ENCODE measurements around the gene MYOC. TPM values are rescaled to one million over a fixed set of nuclear protein-coding genes. Genes with fewer than 3 reads are reported as not detected.

The MYOC gene
- total RNA-seq, 1 donor from 2014 or later = not detected

- Histone ChIP-seq H3K79me2 (ENCODE audit: insufficient read depth, low read length) (peaks cover 4% of the 10 kb centered on the region), H3K27me3 (ENCODE audit: insufficient read depth, low read length) (no peaks in the 10 kb centered on the region), H3K4me3 (ENCODE audit: insufficient read depth, low read depth, low read length) (no peak overlapping the region), H4K20me1 (ENCODE audit: insufficient read depth, low read length) (peaks cover 16% of the 10 kb centered on the region), H2AFZ (ENCODE audit: low read depth, low read length) (no peak overlapping the region), H3K36me3 (ENCODE audit: insufficient read depth, low read length) (peaks cover 56% of the 10 kb centered on the region), H3K4me1 (ENCODE audit: insufficient read depth, low read length) (peaks cover 4% of the 10 kb centered on the region), H3K27ac (ENCODE audit: low read depth, low read length) (no peak overlapping the region), H3K9ac (ENCODE audit: low read length) (no peak overlapping the region), H3K4me2 (ENCODE audit: low read length) (no peak overlapping the region), H3K9me3 (ENCODE audit: insufficient read depth, low read depth, low read length) (no peaks in the 10 kb centered on the region)
- peaks cover 17% of the 10 kb centered on the region for H3K36me3 Mint-ChIP-seq (ENCODE audit: low read depth, unreplicated experiment)
- H3K4me1 Mint-ChIP-seq (ENCODE audit: low read depth, unreplicated experiment) = peaks cover 18% of the 10 kb centered on the region
- DNase-seq (ENCODE audit: low read depth) (no peak), FAIRE-seq (no peak)
- no peak overlapping the region for H3K4me3 Mint-ChIP-seq (ENCODE audit: unreplicated experiment)
- no peaks in the 10 kb centered on the region for H3K27me3 Mint-ChIP-seq (ENCODE audit: low read depth, unreplicated experiment)
- H3K9me3 Mint-ChIP-seq (ENCODE audit: unreplicated experiment) = no peaks in the 10 kb centered on the region
- no peak overlapping the region for H3K27ac Mint-ChIP-seq (ENCODE audit: unreplicated experiment)
- no peak for TF ChIP-seq CTCF (IDR thresholded peaks at IDR 0.05; ENCODE audit: insufficient read depth, low read depth, low read length)
- TF ChIP-seq EZH2 (IDR thresholded peaks at IDR 0.05; ENCODE audit: insufficient read depth, low read length) = no peak
Measured at GRCh38 chr1:171585715-171586114, 66.8 kb downstream of the MYOC start.

Other genes starting within 250 kb of the MYOC start
- 191 and 196 TPM in 2 replicates for gene PRRC2C, start 167.2 kb downstream of the MYOC start, total RNA-seq
- gene MYOCOS, start 30.4 kb downstream of the MYOC start, total RNA-seq = not detected in 2 replicates
- 7.4 TPM in 2 replicates for gene VAMP4, start 89.4 kb upstream of the MYOC start, total RNA-seq
- gene METTL13, start 129.0 kb upstream of the MYOC start, total RNA-seq = 25.1 and 26.6 TPM in 2 replicates
- 4.7 and 6.5 TPM in 2 replicates for gene DNM3, start 188.8 kb upstream of the MYOC start, total RNA-seq

Data from astrocyte (in vitro differentiated cells and primary cell).